H9 (cell line): ENCODE measurements around the gene WT1. TPM values are rescaled to one million over a fixed set of nuclear protein-coding genes. Genes with fewer than 3 reads are reported as not detected.

ENCODE experiments used
- DNase-seq: peaks from one replicate; pipeline ENCODE4 v3.0.0-alpha.2; 2017
- H2AFZ ChIP-seq: one replicate; pipeline ENCODE4 v1.6.1; 2013; ENCODE audit warnings: mild to moderate bottlenecking, low read length, control low read depth, moderate library complexity
- H2AK5ac ChIP-seq: 2 replicates; pipeline ENCODE4 v1.6.1; 2013; ENCODE audit warnings: low read length, control low read depth, mixed read lengths; ENCODE audit not compliant: insufficient read length
- H2BK120ac ChIP-seq: one replicate; pipeline ENCODE4 v1.6.1; 2013; ENCODE audit warnings: low read depth, mild to moderate bottlenecking, low read length, control low read depth, inconsistent platforms; ENCODE audit not compliant: poor library complexity, severe bottlenecking
- H2BK12ac ChIP-seq: 2 replicates; pipeline ENCODE4 v1.6.1; 2013; ENCODE audit warnings: low read length, control low read depth, mixed read lengths, low read depth; ENCODE audit not compliant: insufficient read length
- H2BK15ac ChIP-seq: 2 replicates; pipeline ENCODE4 v1.6.1; 2013; ENCODE audit warnings: low read depth, low read length, control low read depth
- H2BK20ac ChIP-seq: one replicate; pipeline ENCODE4 v1.6.1; 2013; ENCODE audit warnings: low read depth, mild to moderate bottlenecking, low read length, control low read depth, inconsistent platforms; ENCODE audit not compliant: poor library complexity, severe bottlenecking
- H2BK5ac ChIP-seq: 2 replicates; pipeline ENCODE4 v1.6.1; 2013; ENCODE audit warnings: low read length, control low read depth, mixed read lengths; ENCODE audit not compliant: insufficient read length
- H3K14ac ChIP-seq: 2 replicates; pipeline ENCODE4 v1.6.1; 2013; ENCODE audit warnings: low read length, control low read depth; ENCODE audit not compliant: insufficient read depth
- H3K18ac ChIP-seq: 2 replicates; pipeline ENCODE4 v1.6.1; 2013; ENCODE audit warnings: low read depth, mild to moderate bottlenecking, mixed read lengths, low read length, control low read depth; ENCODE audit not compliant: insufficient read length
- H3K23ac ChIP-seq: 2 replicates; pipeline ENCODE4 v1.6.1; 2013; ENCODE audit warnings: low read length, control low read depth, mixed read lengths, low read depth; ENCODE audit not compliant: insufficient read length
- H3K23me2 ChIP-seq: 2 replicates; pipeline ENCODE4 v1.6.1; 2013; ENCODE audit warnings: low read depth, mild to moderate bottlenecking, mixed read lengths, low read length, control low read depth; ENCODE audit not compliant: insufficient read length, poor library complexity, severe bottlenecking
- H3K27ac ChIP-seq: 2 replicates; pipeline ENCODE4 v1.5.1; 2013; ENCODE audit warnings: low read length, control low read depth, mixed read lengths, low read depth; ENCODE audit not compliant: insufficient read length
- H3K27me3 ChIP-seq: 2 replicates; pipeline ENCODE4 v1.6.1; 2013; ENCODE audit warnings: low read length, control low read depth, inconsistent platforms; ENCODE audit not compliant: insufficient read depth
- H3K4ac ChIP-seq: 2 replicates; pipeline ENCODE4 v1.6.1; 2013; ENCODE audit warnings: low read depth, mild to moderate bottlenecking, control low read depth, inconsistent platforms, low read length, moderate library complexity
- H3K4me1 ChIP-seq: 2 replicates; pipeline ENCODE4 v1.6.1; 2013; ENCODE audit warnings: low read length, control low read depth, inconsistent platforms; ENCODE audit not compliant: insufficient read depth
- H3K4me2 ChIP-seq: 2 replicates; pipeline ENCODE4 v1.6.1; 2013; ENCODE audit warnings: low read length, control low read depth, mixed read lengths; ENCODE audit not compliant: insufficient read length, insufficient read depth
- H3K56ac ChIP-seq: 2 replicates; pipeline ENCODE4 v1.6.1; 2013; ENCODE audit warnings: low read depth, mild to moderate bottlenecking, mixed read lengths, low read length, control low read depth; ENCODE audit not compliant: insufficient read length
- H3K79me1 ChIP-seq: 2 replicates; pipeline ENCODE4 v1.6.1; 2013; ENCODE audit warnings: low read depth, mild to moderate bottlenecking, moderate library complexity, low read length, control low read depth, inconsistent platforms; ENCODE audit not compliant: insufficient read depth, poor library complexity, severe bottlenecking
- H3K79me2 ChIP-seq: 2 replicates; pipeline ENCODE4 v1.6.1; 2013; ENCODE audit warnings: low read length, control low read depth, inconsistent platforms; ENCODE audit not compliant: insufficient read depth
- H3K9ac ChIP-seq: 2 replicates; pipeline ENCODE4 v1.6.1; 2013; ENCODE audit warnings: low read length, control low read depth, mixed read lengths; ENCODE audit not compliant: insufficient read length; ENCODE audit errors: extremely low read depth
- H3K9me3 ChIP-seq: one replicate; pipeline ENCODE4 v1.6.1; 2013; ENCODE audit warnings: low read depth, low read length, inconsistent platforms; ENCODE audit not compliant: control insufficient read depth
- H3T11ph ChIP-seq: one replicate; pipeline ENCODE4 v1.6.1; 2013; ENCODE audit warnings: mild to moderate bottlenecking, low read length, control low read depth, inconsistent platforms
- H4K20me1 ChIP-seq: one replicate; pipeline ENCODE4 v1.6.1; 2013; ENCODE audit not compliant: control insufficient read depth, insufficient read length, insufficient read depth
- H4K5ac ChIP-seq: 2 replicates; pipeline ENCODE4 v1.6.1; 2013; ENCODE audit warnings: low read depth, mild to moderate bottlenecking, mixed read lengths, low read length, control low read depth; ENCODE audit not compliant: insufficient read length
- H4K8ac ChIP-seq: replicated peaks from 2 replicates; pipeline ENCODE4 v1.6.1; 2013; ENCODE audit warnings: low read length, control low read depth, mixed read lengths, low read depth; ENCODE audit not compliant: insufficient read length
- H4K91ac ChIP-seq: 2 replicates; pipeline ENCODE4 v1.6.1; 2013; ENCODE audit warnings: low read depth, mild to moderate bottlenecking, moderate library complexity, mixed read lengths, low read length, control low read depth; ENCODE audit not compliant: insufficient read length
- H3K27ac Mint-ChIP-seq, 3 experiments: 2 replicates in 2 of 3; 3 replicates in 1 of 3; pipeline ENCODE4 v1.8.0; 2020 to 2021; ENCODE audit warnings: mixed read lengths in 3 of 3, mild to moderate bottlenecking in 1 of 3, moderate library complexity in 1 of 3
- H3K27me3 Mint-ChIP-seq: 2 replicates; pipeline ENCODE4 v1.8.0; 2021; ENCODE audit warnings: low read depth, mild to moderate bottlenecking, moderate library complexity, mixed read lengths
- H3K36me3 Mint-ChIP-seq, 3 experiments: 2 replicates in 2 of 3; 3 replicates in 1 of 3; pipeline ENCODE4 v1.8.0; 2020 to 2021; ENCODE audit warnings: low read depth in 3 of 3, mixed read lengths in 3 of 3; ENCODE audit not compliant: insufficient read depth in 1 of 3
- H3K4me1 Mint-ChIP-seq, 2 experiments: 2 replicates each; pipeline ENCODE4 v1.8.0; 2020; ENCODE audit warnings: mixed read lengths in 2 of 2
- H3K4me3 Mint-ChIP-seq, 2 experiments: 2 replicates in 1 of 2; 3 replicates in 1 of 2; pipeline ENCODE4 v1.8.0; 2020 to 2021; ENCODE audit warnings: mild to moderate bottlenecking in 2 of 2, mixed read lengths in 2 of 2, moderate library complexity in 1 of 2
- H3K9me3 Mint-ChIP-seq, 2 experiments: 2 replicates in 1 of 2; 3 replicates in 1 of 2; pipeline ENCODE4 v1.8.0; 2020; ENCODE audit warnings: mild to moderate bottlenecking in 2 of 2, mixed read lengths in 2 of 2, moderate library complexity in 1 of 2
- CTCF ChIP-seq: fragments of 200-600 bp; sonication (generic); conservative IDR thresholded peaks from 3 replicates; pipeline ENCODE4 v1.8.0; 2021; ENCODE audit warnings: antibody characterized with exemption, mild to moderate bottlenecking
- WGBS: extraction: QIAGEN DNeasy Blood & Tissue Kit; methylation state at CpG from one replicate; pipeline ENCODE4 v1.1.7; 2013; ENCODE audit warnings: missing lambda C conversion rate, low lambda C conversion rate, mixed read lengths; ENCODE audit not compliant: insufficient read length; ENCODE audit errors: extremely low coverage; 5-methylcytosine and 5-hydroxymethylcytosine counted together
- total RNA-seq: library from RNA; stranded (reverse); gene quantifications from 2 replicates; pipeline ENCODE4 v1.2.1, GENCODE V29; 2021

WT1 gene
- total RNA-seq, 1 experiment from 2014 or later: 0.20 TPM

GRCh38 chr11:32469791-32470190 is 34.5 kb upstream of the WT1 start:
- H4K20me1 ChIP-seq: no peaks in the 10 kb centered on the region
- no peak overlapping the region for H2BK20ac ChIP-seq
- no CpG with 5 or more reads among the region's 1 CpG for WGBS
- DNase-seq: no peak
- no peak overlapping the region for H2BK12ac ChIP-seq
- H3K14ac ChIP-seq: no peak overlapping the region
- no peak overlapping the region for H2AFZ ChIP-seq
- H3K4me2 ChIP-seq: no peak overlapping the region
- H3T11ph ChIP-seq: no peak overlapping the region
- no peaks in the 10 kb centered on the region for H3K4me1 Mint-ChIP-seq
- no peak overlapping the region for H3K23ac ChIP-seq
- no peak overlapping the region for H3K4me3 Mint-ChIP-seq
- H2BK120ac ChIP-seq: no peak overlapping the region
- no peak overlapping the region for H3K9ac ChIP-seq
- no peak overlapping the region for H2BK5ac ChIP-seq
- no peak overlapping the region for H4K91ac ChIP-seq
- H3K23me2 ChIP-seq: no peaks in the 10 kb centered on the region
- no peak overlapping the region for H2AK5ac ChIP-seq
- H3K79me1 ChIP-seq: no peaks in the 10 kb centered on the region
- H3K79me2 ChIP-seq: no peaks in the 10 kb centered on the region
- no peak overlapping the region for H4K8ac ChIP-seq
- H3K4ac ChIP-seq: no peak overlapping the region
- no peaks in the 10 kb centered on the region for H3K36me3 Mint-ChIP-seq
- no peaks in the 10 kb centered on the region; the same call in 1 of the 2 replicates for H3K27me3 Mint-ChIP-seq
- H3K27ac Mint-ChIP-seq: no peak overlapping the region
- H3K27ac ChIP-seq: no peak overlapping the region
- H3K4me1 ChIP-seq: no peaks in the 10 kb centered on the region
- H3K18ac ChIP-seq: no peak overlapping the region
- H2BK15ac ChIP-seq: no peak overlapping the region
- TF ChIP-seq CTCF: no peak
- H3K56ac ChIP-seq: no peak overlapping the region
- no peak overlapping the region for H4K5ac ChIP-seq
- H3K27me3 ChIP-seq: no peaks in the 10 kb centered on the region
- H3K9me3 ChIP-seq: no peaks in the 10 kb centered on the region
- no peaks in the 10 kb centered on the region for H3K9me3 Mint-ChIP-seq
